ENCODE results near the gene REPS1. TPM values are rescaled to one million over a fixed set of nuclear protein-coding genes. Genes with fewer than 3 reads are reported as not detected.

Gene REPS1
- total RNA-seq, 2 donors from 2014 or later, result 19.5 to 29.0 TPM

DNA sequence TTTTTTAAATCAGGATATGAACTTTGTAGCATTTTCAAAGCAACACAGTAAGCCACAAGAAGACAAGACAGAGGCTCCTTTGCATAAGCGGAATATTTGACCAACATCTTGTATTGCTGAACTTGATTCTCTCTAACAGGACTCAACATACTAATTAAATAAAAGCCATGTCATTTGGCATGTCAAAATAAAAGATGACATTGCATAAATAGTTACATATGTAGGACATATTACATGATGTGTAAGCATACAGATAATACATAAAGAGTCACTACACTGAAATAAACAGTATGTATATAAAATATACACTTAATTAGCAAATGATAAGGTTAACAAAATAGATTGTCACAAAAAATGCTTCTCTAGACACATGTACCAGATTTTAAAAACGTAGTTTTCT lies 62.2 kb downstream of the REPS1 start:
- intact Hi-C loops (cut with DNase I), result no loop called here
- peaks cover 0 to 1% of the 10 kb centered on the region in 2 donors for H3K36me3 ChIP-seq (replicated peaks in 1 of 2; ENCODE audit: insufficient read depth in 1 of 2, low read depth in 2 of 2)
- H3K9me3 ChIP-seq, result no peaks in the 10 kb centered on the region
- ATAC-seq, result no peak
- no peak overlapping the region for H3K27ac ChIP-seq
- whole genome bisulfite sequencing, 2 donors, result 86 to 94% methylated on average over 2 of the region's 2 CpGs
- no peaks in the 10 kb centered on the region for H3K4me1 ChIP-seq
- no peak for DNase-seq
- no peak overlapping the region for H3K4me3 ChIP-seq
- no peaks in the 10 kb centered on the region for H3K27me3 ChIP-seq
- TF ChIP-seq CTCF (IDR thresholded peaks at IDR 0.05), result no peak
- TF ChIP-seq POLR2A (IDR thresholded peaks at IDR 0.05), result no peak

DNA sequence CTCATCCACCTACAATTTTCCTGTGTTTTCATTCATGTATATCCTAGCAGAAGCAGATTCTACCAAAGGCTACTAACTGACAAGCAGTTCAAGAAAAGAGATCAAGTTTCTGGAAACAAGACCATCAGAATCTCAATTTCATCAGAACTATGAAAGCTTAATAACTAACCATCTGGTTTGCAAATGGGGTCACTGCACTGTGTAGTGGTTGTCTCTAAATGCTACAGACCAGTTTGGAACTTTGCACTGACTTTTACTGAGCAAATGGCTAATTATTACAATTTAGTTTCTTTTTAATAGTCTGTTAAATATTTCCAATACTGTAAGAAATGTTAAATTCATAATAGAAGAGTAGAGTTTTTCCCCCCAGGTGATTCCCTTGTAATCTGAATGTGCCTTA lies 64.5 kb downstream of the REPS1 start:
- Histone ChIP-seq H3K4me1 (no peaks in the 10 kb centered on the region), H3K27ac (no peak overlapping the region), H3K36me3 (replicated peaks in 1 of 2; ENCODE audit: insufficient read depth in 1 of 2, low read depth in 2 of 2) (peaks cover 0 to 1% of the 10 kb centered on the region in 2 donors), H3K4me3 (no peak overlapping the region), H3K9me3 (no peaks in the 10 kb centered on the region), H3K27me3 (no peaks in the 10 kb centered on the region)
- DNase-seq (no peak), ATAC-seq (no peak)
- intact Hi-C loops (cut with DNase I), result no loop called here
- TF ChIP-seq POLR2A (IDR thresholded peaks at IDR 0.05), result no peak
- TF ChIP-seq CTCF (IDR thresholded peaks at IDR 0.05), result no peak

- no peak for TF ChIP-seq CTCF (IDR thresholded peaks at IDR 0.05)
- TF ChIP-seq POLR2A (IDR thresholded peaks at IDR 0.05), result no peak
- no peak overlapping the region for H3K4me3 ChIP-seq
- no peaks in the 10 kb centered on the region for H3K9me3 ChIP-seq
- H3K27me3 ChIP-seq, result no peaks in the 10 kb centered on the region
- no peak for DNase-seq
- no peak overlapping the region for H3K27ac ChIP-seq
- 84 to 89% methylated on average over 3 of the region's 3 CpGs for WGBS, 2 donors
- no peak for ATAC-seq
- H3K36me3 ChIP-seq (replicated peaks in 1 of 2; ENCODE audit: insufficient read depth in 1 of 2, low read depth in 2 of 2), result peaks cover 0 to 4% of the 10 kb centered on the region in 2 donors
- intact Hi-C loops (cut with DNase I), result no loop called here
- no peaks in the 10 kb centered on the region for H3K4me1 ChIP-seq
These were observed 67.1 kb downstream of the REPS1 start for GRCh38 chr6:138920906-138921305.

- DNase-seq, result no peak
- intact Hi-C loops (cut with DNase I), result no loop called here
- 66 to 70% methylated on average over 1 of the region's 1 CpG for WGBS, 2 donors
- Histone ChIP-seq H3K36me3 (replicated peaks in 1 of 2; ENCODE audit: insufficient read depth in 1 of 2, low read depth in 2 of 2) (peaks cover 7 to 16% of the 10 kb centered on the region in 2 donors), H3K27ac (no peak overlapping the region), H3K27me3 (no peaks in the 10 kb centered on the region), H3K4me3 (no peak overlapping the region), H3K4me1 (no peaks in the 10 kb centered on the region), H3K9me3 (no peaks in the 10 kb centered on the region)
- no peak for ATAC-seq
- TF ChIP-seq POLR2A (IDR thresholded peaks at IDR 0.05), result no peak
- TF ChIP-seq CTCF (IDR thresholded peaks at IDR 0.05), result no peak
These were observed 73.4 kb downstream of the REPS1 start for GRCh38 chr6:138914701-138915100.

- no peaks in the 10 kb centered on the region for H3K4me1 ChIP-seq
- H3K27me3 ChIP-seq, result no peaks in the 10 kb centered on the region
- TF ChIP-seq CTCF (IDR thresholded peaks at IDR 0.05) (no peak), POLR2A (IDR thresholded peaks at IDR 0.05) (no peak)
- 75 to 81% methylated on average over 3 of the region's 3 CpGs for WGBS, 2 donors
- H3K4me3 ChIP-seq, result no peak overlapping the region
- ATAC-seq (no peak), DNase-seq (no peak)
- H3K27ac ChIP-seq, result no peak overlapping the region
- H3K9me3 ChIP-seq, result no peaks in the 10 kb centered on the region
- H3K36me3 ChIP-seq (replicated peaks in 1 of 2; ENCODE audit: insufficient read depth in 1 of 2, low read depth in 2 of 2), result peaks cover 10 to 22% of the 10 kb centered on the region in 2 donors
- intact Hi-C loops (cut with DNase I), result no loop called here
These were observed 75.7 kb downstream of the REPS1 start for GRCh38 chr6:138912308-138912707.
